ENCODE results near the gene SLC4A4.

SLC4A4 gene

DNA sequence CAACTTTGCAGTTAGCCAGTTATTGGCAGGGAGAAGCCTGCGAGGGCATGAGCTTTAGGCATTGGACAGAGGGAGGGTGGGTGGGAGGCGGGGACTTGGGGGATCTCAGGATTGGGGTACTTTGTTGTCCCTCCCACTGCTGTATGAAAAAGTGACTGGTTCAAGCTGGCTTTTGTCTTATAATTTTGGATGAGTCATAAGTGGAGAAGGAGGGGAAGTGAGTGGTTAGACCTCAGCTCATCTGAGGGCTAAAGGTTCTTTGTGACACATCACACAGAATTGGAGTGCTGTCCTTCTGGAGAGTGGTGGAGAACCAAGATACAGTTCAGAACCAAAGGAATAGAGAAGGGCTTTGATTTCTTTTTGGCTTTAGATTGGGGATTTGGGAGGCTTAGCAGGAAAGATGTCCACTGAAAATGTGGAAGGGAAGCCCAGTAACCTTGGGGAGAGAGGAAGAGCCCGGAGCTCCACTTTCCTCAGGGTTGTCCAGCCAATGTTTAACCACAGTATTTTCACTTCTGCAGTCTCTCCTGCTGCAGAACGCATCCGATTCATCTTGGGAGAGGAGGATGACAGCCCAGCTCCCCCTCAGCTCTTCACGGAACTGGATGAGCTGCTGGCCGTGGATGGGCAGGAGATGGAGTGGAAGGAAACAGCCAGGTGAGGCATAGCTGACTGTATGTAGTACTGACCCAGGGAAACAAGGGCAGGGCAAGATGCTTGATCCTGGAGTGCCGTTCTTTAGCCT is at the start of gene SLC4A4:
Gene SLC4A4, plus strand, starts transcription at position 175 of the 748 bp plus-strand sequence.
- no peaks in the 10 kb centered on the region for H3K27me3 ChIP-seq (ENCODE audit: control insufficient read depth, insufficient read depth, low read length)
- H3K4me1 ChIP-seq (ENCODE audit: control insufficient read depth, insufficient read depth, low read length): no peaks in the 10 kb centered on the region
- H3K4me3 ChIP-seq (ENCODE audit: low read length): no peak within 1 kb of the TSS
- no peak for DNase-seq (ENCODE audit: low read depth, low spot score)
- H3K36me3 ChIP-seq (ENCODE audit: control insufficient read depth, insufficient read depth, low read length): no peaks in the 10 kb centered on the region
- WGBS (ENCODE audit: insufficient coverage, insufficient read length): no CpG with 5 or more reads among the region's 8 CpGs
- no peaks in the 10 kb centered on the region for H3K9me3 ChIP-seq (ENCODE audit: control insufficient read depth, insufficient read depth, low read length)
- no peak within 1 kb of the TSS for H3K27ac ChIP-seq (ENCODE audit: low read length)

DNA sequence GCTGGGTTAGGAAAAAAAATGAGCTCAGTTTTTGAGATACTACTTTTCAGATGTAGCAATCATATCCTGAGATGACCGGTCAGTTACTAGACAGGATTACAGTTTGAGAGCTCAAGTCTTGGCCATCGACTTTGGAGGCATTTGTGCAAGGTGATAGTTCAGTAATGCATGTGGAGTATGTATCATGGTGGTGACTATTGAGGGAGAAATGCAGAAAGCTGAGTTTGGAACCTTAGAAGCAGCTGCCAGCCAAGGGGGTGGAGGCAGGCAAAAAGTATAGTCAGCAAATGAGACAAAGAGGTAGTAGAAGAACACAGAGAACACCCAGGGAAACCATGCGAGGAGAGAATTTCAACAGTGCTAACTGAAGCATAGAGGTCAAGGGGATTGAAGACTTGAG is 48.7 kb upstream of the SLC4A4 start:
- Histone ChIP-seq H3K4me3 (ENCODE audit: low read length) (no peak overlapping the region), H3K27me3 (ENCODE audit: control insufficient read depth, insufficient read depth, low read length) (no peaks in the 10 kb centered on the region), H3K27ac (ENCODE audit: low read length) (no peak overlapping the region), H3K9me3 (ENCODE audit: control insufficient read depth, insufficient read depth, low read length) (no peaks in the 10 kb centered on the region), H3K4me1 (ENCODE audit: control insufficient read depth, insufficient read depth, low read length) (no peaks in the 10 kb centered on the region), H3K36me3 (ENCODE audit: control insufficient read depth, insufficient read depth, low read length) (no peaks in the 10 kb centered on the region)
- no peak for DNase-seq (ENCODE audit: low read depth, low spot score)
- whole genome bisulfite sequencing (ENCODE audit: insufficient coverage, insufficient read length): no CpG with 5 or more reads among the region's 3 CpGs

DNA sequence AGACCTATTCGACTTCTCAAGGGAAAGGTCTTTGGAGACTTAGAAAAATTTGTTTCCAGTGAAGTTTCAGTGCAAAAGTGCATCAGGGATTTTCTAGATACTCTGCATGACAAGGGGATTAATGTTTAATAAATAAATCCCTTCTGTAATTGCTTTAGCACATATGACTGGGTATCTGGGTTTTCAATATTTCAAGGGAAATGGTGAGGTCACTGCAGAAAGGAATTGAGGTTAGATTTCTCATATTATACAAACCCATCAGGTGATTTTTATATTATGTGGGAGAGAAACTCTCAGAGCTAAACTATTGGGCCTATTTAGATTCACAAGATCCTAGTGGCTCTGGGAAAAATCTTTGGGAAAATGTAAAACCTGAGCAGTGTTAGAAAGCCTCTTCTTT is 48.3 kb upstream of the SLC4A4 start:
- Histone ChIP-seq H3K36me3 (ENCODE audit: control insufficient read depth, insufficient read depth, low read length) (no peaks in the 10 kb centered on the region), H3K4me1 (ENCODE audit: control insufficient read depth, insufficient read depth, low read length) (no peaks in the 10 kb centered on the region), H3K27me3 (ENCODE audit: control insufficient read depth, insufficient read depth, low read length) (no peaks in the 10 kb centered on the region), H3K27ac (ENCODE audit: low read length) (no peak overlapping the region), H3K9me3 (ENCODE audit: control insufficient read depth, insufficient read depth, low read length) (no peaks in the 10 kb centered on the region), H3K4me3 (ENCODE audit: low read length) (no peak overlapping the region)
- no CpG with 5 or more reads among the region's 1 CpG for WGBS (ENCODE audit: insufficient coverage, insufficient read length)
- no peak for DNase-seq (ENCODE audit: low read depth, low spot score)

DNA sequence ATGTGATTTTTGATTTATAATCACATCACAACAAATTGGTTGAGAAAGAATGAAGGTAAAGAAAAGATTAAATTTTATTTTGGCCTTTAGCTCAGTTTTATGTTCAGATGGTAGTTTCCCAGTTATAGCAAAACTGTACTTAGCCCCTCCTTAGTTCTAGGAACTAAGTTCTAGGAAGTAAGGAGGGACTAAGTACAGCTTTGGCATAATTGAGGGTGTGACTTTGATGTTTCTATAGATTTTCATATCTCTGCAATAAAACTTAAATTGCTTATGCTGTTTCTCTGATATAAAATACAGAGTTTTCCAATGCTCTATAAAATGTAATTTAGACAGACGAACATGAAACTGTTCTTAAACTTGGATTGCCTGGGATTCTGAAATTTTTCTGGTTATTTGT is 46.6 kb upstream of the SLC4A4 start:
- WGBS (ENCODE audit: insufficient coverage, insufficient read length): no CpG with 5 or more reads among the region's 1 CpG
- H3K36me3 ChIP-seq (ENCODE audit: control insufficient read depth, insufficient read depth, low read length): no peaks in the 10 kb centered on the region
- DNase-seq (ENCODE audit: low read depth, low spot score): no peak
- H3K4me3 ChIP-seq (ENCODE audit: low read length): no peak overlapping the region
- no peaks in the 10 kb centered on the region for H3K4me1 ChIP-seq (ENCODE audit: control insufficient read depth, insufficient read depth, low read length)
- H3K27ac ChIP-seq (ENCODE audit: low read length): no peak overlapping the region
- H3K27me3 ChIP-seq (ENCODE audit: control insufficient read depth, insufficient read depth, low read length): no peaks in the 10 kb centered on the region
- no peaks in the 10 kb centered on the region for H3K9me3 ChIP-seq (ENCODE audit: control insufficient read depth, insufficient read depth, low read length)

DNA sequence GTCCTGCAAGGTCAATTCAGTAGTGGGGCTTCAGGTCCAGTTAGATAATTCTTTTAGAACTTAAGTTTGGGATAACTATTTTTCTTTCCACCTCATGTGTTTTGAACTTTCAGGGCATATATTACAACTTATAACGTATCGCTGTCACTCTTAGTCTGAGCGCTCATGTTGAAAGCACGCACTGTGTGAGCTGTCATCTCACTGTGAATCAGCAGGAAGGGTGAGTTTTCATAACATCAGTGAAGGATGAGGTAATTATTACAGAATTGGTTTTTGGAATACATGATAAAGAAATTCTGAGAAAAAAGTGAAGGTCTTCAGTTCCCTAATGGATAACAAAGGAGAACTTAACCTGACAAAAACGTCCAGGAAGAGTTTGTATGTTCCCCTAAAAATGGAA is 45.1 kb upstream of the SLC4A4 start:
- Histone ChIP-seq H3K4me3 (ENCODE audit: low read length) (no peak overlapping the region), H3K27ac (ENCODE audit: low read length) (no peak overlapping the region), H3K27me3 (ENCODE audit: control insufficient read depth, insufficient read depth, low read length) (no peaks in the 10 kb centered on the region), H3K4me1 (ENCODE audit: control insufficient read depth, insufficient read depth, low read length) (no peaks in the 10 kb centered on the region), H3K9me3 (ENCODE audit: control insufficient read depth, insufficient read depth, low read length) (no peaks in the 10 kb centered on the region), H3K36me3 (ENCODE audit: control insufficient read depth, insufficient read depth, low read length) (no peaks in the 10 kb centered on the region)
- no peak for DNase-seq (ENCODE audit: low read depth, low spot score)
- WGBS (ENCODE audit: insufficient coverage, insufficient read length): no CpG with 5 or more reads among the region's 5 CpGs

DNA sequence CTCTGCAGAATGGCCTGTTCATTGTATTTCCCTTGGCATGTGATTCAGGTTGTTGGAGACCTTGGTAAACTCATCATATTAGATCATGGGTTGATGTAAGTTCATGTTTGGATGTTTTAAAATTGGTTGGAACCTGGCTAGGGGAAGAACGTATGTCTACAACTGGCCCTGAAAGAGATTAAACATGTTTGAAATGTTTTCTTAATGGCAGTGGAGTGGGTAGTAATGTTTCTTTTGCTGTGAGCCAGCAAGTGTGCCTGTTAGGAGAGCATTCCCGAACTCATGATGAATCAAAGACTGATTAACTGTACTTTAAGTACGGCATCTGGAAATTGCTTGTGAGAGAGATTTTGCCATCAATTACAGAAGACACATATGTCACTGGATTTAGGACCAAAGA is 44.5 kb upstream of the SLC4A4 start:
- WGBS (ENCODE audit: insufficient coverage, insufficient read length): no CpG with 5 or more reads among the region's 3 CpGs
- no peak for DNase-seq (ENCODE audit: low read depth, low spot score)
- Histone ChIP-seq H3K4me1 (ENCODE audit: control insufficient read depth, insufficient read depth, low read length) (no peaks in the 10 kb centered on the region), H3K4me3 (ENCODE audit: low read length) (no peak overlapping the region), H3K27ac (ENCODE audit: low read length) (no peak overlapping the region), H3K9me3 (ENCODE audit: control insufficient read depth, insufficient read depth, low read length) (no peaks in the 10 kb centered on the region), H3K27me3 (ENCODE audit: control insufficient read depth, insufficient read depth, low read length) (no peaks in the 10 kb centered on the region), H3K36me3 (ENCODE audit: control insufficient read depth, insufficient read depth, low read length) (no peaks in the 10 kb centered on the region)

DNA sequence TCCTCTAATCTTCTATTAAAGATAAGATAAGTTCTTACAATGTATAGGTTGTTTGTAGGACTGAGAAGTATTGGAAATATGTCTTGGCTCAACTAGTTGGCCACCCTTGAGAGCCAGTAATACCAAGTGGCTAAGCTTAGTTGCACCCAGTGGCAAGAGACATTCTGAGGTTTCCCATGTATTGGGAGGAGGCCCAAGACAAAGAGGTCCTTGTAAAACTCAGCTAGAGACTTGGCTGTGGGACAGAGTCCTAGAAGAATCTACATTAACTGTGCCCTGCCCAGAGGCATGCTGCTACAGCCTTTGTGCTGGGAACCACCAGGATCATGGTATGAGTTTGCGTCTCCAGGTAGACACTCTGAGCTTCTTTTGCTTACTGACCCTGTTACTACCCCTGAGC is 41.9 kb upstream of the SLC4A4 start:
- H3K36me3 ChIP-seq (ENCODE audit: control insufficient read depth, insufficient read depth, low read length): no peaks in the 10 kb centered on the region
- no peak for DNase-seq (ENCODE audit: low read depth, low spot score)
- no CpG with 5 or more reads among the region's 1 CpG for WGBS (ENCODE audit: insufficient coverage, insufficient read length)
- H3K4me3 ChIP-seq (ENCODE audit: low read length): no peak overlapping the region
- H3K4me1 ChIP-seq (ENCODE audit: control insufficient read depth, insufficient read depth, low read length): no peaks in the 10 kb centered on the region
- no peaks in the 10 kb centered on the region for H3K27me3 ChIP-seq (ENCODE audit: control insufficient read depth, insufficient read depth, low read length)
- H3K27ac ChIP-seq (ENCODE audit: low read length): no peak overlapping the region
- no peaks in the 10 kb centered on the region for H3K9me3 ChIP-seq (ENCODE audit: control insufficient read depth, insufficient read depth, low read length)

DNA sequence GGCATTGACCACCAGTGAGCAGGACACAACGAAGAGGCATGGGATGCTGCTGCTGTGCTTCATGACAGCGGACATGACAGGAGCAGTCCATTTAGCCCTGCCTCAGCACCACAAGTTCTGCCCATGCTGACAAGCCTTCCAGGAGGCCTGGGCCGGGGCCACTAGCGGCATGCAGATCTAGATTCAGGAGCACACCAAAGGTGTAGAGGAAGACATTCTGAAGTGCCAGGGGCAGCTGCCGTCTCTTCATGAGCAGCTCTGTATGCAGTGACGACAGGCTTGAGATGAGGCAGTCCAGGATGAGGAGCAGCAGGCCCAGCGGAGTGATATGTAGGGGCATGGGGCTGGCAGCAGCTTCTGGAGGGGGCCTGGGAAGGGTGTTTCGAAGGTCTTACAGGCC is 38.5 kb upstream of the SLC4A4 start:
- Histone ChIP-seq H3K36me3 (ENCODE audit: control insufficient read depth, insufficient read depth, low read length) (no peaks in the 10 kb centered on the region), H3K27me3 (ENCODE audit: control insufficient read depth, insufficient read depth, low read length) (no peaks in the 10 kb centered on the region), H3K4me1 (ENCODE audit: control insufficient read depth, insufficient read depth, low read length) (no peaks in the 10 kb centered on the region), H3K9me3 (ENCODE audit: control insufficient read depth, insufficient read depth, low read length) (no peaks in the 10 kb centered on the region), H3K4me3 (ENCODE audit: low read length) (no peak overlapping the region), H3K27ac (ENCODE audit: low read length) (no peak overlapping the region)
- WGBS (ENCODE audit: insufficient coverage, insufficient read length): no CpG with 5 or more reads among the region's 8 CpGs
- DNase-seq (ENCODE audit: low read depth, low spot score): no peak

DNA sequence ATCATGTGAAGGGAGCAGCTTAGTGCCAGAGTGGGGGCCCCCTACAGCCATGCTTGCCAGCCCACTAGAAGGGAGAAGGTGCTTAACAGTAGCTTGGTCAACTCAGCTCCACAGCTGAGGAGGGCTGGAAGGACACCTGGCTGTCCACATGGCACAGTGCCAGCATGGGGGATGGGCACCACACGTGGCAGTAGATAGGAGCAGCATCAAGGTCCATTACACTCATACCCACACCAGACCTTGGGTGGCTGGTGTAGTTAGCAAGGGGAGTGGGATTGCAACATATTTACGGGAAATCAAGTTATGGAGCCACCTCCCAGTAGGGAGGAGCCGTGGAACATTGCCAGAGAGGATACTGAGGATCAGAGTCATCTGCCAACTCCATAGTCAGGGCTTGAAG is 37.9 kb upstream of the SLC4A4 start:
- Histone ChIP-seq H3K9me3 (ENCODE audit: control insufficient read depth, insufficient read depth, low read length) (no peaks in the 10 kb centered on the region), H3K4me1 (ENCODE audit: control insufficient read depth, insufficient read depth, low read length) (no peaks in the 10 kb centered on the region), H3K27me3 (ENCODE audit: control insufficient read depth, insufficient read depth, low read length) (no peaks in the 10 kb centered on the region), H3K27ac (ENCODE audit: low read length) (no peak overlapping the region), H3K36me3 (ENCODE audit: control insufficient read depth, insufficient read depth, low read length) (no peaks in the 10 kb centered on the region), H3K4me3 (ENCODE audit: low read length) (no peak overlapping the region)
- WGBS (ENCODE audit: insufficient coverage, insufficient read length): no CpG with 5 or more reads among the region's 3 CpGs
- DNase-seq (ENCODE audit: low read depth, low spot score): no peak

DNA sequence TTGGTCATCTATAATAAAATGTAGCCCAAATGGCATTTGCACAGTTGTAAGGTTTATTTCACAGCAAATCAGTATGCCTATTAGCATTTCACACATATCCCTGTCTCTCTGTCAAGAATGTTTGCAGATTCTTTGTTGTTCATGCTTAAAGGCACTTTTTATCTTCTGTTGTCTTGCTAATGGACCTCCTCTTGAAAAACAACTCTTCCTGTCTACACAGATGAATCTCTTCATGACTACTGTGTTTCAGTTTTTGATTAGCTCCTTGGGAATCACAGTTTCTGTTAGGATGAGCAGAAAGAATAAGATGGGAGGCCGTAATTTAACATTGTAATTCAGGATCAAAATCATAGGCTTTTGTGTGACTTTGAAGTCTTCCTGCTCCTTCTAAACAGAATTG is 35.5 kb upstream of the SLC4A4 start:
- no peaks in the 10 kb centered on the region for H3K36me3 ChIP-seq (ENCODE audit: control insufficient read depth, insufficient read depth, low read length)
- DNase-seq (ENCODE audit: low read depth, low spot score): no peak
- no peak overlapping the region for H3K4me3 ChIP-seq (ENCODE audit: low read length)
- whole genome bisulfite sequencing (ENCODE audit: insufficient coverage, insufficient read length): no CpG with 5 or more reads among the region's 1 CpG
- H3K9me3 ChIP-seq (ENCODE audit: control insufficient read depth, insufficient read depth, low read length): no peaks in the 10 kb centered on the region
- no peaks in the 10 kb centered on the region for H3K4me1 ChIP-seq (ENCODE audit: control insufficient read depth, insufficient read depth, low read length)
- H3K27ac ChIP-seq (ENCODE audit: low read length): no peak overlapping the region
- no peaks in the 10 kb centered on the region for H3K27me3 ChIP-seq (ENCODE audit: control insufficient read depth, insufficient read depth, low read length)

DNA sequence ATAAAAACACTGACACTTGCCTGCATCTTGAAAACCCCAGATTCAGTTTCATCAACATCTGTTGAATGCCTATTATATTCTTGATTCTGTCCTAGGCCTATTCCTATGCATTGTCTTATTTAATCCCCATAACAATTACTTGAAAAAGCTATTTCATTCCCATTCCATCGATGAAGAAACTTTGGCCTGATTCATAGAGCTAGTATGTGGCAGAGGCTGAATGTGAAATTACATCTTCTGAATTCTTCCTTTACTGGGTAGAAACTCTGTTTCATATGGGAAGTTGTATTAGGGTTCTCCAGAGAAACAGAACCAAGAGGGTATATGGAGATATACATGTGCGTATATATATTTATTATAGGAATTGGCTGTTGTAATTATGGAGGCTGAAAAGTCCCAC is 35.0 kb upstream of the SLC4A4 start:
- no peaks in the 10 kb centered on the region for H3K9me3 ChIP-seq (ENCODE audit: control insufficient read depth, insufficient read depth, low read length)
- H3K4me3 ChIP-seq (ENCODE audit: low read length): no peak overlapping the region
- H3K27ac ChIP-seq (ENCODE audit: low read length): no peak overlapping the region
- no peaks in the 10 kb centered on the region for H3K27me3 ChIP-seq (ENCODE audit: control insufficient read depth, insufficient read depth, low read length)
- no peaks in the 10 kb centered on the region for H3K4me1 ChIP-seq (ENCODE audit: control insufficient read depth, insufficient read depth, low read length)
- WGBS (ENCODE audit: insufficient coverage, insufficient read length): no CpG with 5 or more reads among the region's 2 CpGs
- no peak for DNase-seq (ENCODE audit: low read depth, low spot score)
- no peaks in the 10 kb centered on the region for H3K36me3 ChIP-seq (ENCODE audit: control insufficient read depth, insufficient read depth, low read length)

Measured in iPS DF 6.9 (cell line).